HG03520 (cell line): ENCODE data around the gene RBM6.
A peak's percentile ranks its signal among the peaks of the same experiment; 100 is the strongest.
"Not testable (repeated sequence)": the region's sequence is repeated elsewhere in the genome, so short reads cannot be mapped to it uniquely, and the experiment has no call there.

Source experiments
- ATAC-seq: cut with Tn5 transposase; IDR thresholded peaks from one replicate; pipeline ENCODE4 v1.9.1; 2021; ENCODE audit warnings: mild to moderate bottlenecking, moderate library complexity; ENCODE audit not compliant: unreplicated experiment

The RBM6 gene, protein sequence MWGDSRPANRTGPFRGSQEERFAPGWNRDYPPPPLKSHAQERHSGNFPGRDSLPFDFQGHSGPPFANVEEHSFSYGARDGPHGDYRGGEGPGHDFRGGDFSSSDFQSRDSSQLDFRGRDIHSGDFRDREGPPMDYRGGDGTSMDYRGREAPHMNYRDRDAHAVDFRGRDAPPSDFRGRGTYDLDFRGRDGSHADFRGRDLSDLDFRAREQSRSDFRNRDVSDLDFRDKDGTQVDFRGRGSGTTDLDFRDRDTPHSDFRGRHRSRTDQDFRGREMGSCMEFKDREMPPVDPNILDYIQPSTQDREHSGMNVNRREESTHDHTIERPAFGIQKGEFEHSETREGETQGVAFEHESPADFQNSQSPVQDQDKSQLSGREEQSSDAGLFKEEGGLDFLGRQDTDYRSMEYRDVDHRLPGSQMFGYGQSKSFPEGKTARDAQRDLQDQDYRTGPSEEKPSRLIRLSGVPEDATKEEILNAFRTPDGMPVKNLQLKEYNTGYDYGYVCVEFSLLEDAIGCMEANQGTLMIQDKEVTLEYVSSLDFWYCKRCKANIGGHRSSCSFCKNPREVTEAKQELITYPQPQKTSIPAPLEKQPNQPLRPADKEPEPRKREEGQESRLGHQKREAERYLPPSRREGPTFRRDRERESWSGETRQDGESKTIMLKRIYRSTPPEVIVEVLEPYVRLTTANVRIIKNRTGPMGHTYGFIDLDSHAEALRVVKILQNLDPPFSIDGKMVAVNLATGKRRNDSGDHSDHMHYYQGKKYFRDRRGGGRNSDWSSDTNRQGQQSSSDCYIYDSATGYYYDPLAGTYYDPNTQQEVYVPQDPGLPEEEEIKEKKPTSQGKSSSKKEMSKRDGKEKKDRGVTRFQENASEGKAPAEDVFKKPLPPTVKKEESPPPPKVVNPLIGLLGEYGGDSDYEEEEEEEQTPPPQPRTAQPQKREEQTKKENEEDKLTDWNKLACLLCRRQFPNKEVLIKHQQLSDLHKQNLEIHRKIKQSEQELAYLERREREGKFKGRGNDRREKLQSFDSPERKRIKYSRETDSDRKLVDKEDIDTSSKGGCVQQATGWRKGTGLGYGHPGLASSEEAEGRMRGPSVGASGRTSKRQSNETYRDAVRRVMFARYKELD

DNA sequence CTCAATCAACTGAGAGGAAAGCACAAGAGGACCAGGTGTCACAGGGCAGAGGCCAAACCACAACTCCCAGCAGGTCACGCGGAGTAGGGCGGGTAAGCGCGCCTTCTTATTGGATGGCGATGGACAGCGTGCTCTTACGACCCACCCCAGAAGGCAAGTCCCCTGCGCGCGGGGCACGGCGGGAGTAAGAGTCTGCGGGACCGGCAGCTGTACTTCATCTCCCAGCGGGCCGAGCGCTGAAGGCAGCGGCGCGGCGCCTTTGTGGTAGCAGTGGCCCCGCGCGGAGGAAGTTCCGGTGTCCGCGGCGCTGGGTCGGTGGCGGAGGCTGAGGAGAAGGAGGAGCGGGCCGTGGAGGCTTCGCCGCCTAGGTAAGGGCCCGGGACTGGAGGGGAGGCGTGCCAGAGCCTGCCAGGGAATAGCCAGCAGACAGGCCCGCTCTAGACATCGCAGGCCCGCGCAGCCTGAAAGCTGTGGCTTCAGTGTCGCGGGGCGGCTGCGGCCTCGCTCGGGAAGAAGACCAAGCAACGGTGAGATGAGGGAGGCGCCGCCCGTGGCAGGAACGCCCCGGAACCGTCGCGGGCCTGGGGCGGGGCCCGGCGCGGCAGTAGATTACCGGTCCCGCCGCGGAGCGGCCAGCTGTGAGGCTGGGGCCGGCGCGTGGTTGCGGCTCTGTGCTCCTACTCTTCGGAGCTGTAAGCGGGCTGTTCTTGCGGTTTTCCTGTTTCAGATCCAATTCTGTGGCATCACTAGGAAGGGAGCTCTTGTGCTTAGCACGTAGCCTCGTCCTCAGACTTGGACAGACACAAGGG, at the start of gene RBM6:
Gene RBM6 (plus strand): TSS at position 293 of the 809 bp plus-strand sequence. CDS start 22,492 bp downstream, outside the sequence.
- ATAC-seq = peak; percentile 88

DNA sequence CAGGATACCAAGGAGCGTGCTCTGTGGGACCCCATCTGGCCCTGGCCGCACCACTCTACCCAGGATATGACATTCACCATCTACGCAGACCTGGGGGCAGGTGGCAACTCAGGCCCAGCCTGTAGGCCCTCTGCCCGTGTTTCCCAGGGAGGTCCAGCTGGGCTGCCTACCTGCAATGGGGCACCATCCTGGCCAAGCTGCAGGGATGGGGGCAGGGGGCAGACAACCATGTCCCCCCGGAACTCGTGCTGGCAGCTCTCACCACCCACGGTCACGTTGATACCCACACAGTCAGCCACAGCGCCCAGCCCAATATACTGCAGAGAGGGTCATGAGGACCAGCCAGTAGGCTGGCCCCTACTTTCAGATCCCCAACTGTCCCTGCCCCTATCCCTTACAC, 44.2 kb upstream of the RBM6 start:
- ATAC-seq = no peak

DNA sequence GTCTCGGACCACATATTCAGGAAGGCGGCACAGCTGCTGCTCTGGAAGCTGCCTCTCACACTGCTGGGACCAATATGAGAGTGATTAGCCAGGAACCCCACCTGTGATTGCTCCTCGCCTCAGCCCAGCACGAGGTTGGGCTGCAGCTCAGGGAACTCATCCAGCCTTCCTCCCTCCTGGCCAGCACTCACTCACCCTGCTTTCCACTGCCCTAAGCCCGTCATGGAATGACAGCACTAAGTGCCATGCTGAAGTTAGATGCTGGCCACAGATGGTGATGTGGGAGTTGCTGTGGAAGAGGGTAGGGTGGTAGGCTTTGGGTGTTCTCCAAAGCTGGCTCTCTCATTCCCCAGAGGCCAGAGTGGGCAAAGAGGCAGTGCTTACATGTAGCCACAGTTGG, 43.6 kb upstream of the RBM6 start:
- no peak for ATAC-seq

DNA sequence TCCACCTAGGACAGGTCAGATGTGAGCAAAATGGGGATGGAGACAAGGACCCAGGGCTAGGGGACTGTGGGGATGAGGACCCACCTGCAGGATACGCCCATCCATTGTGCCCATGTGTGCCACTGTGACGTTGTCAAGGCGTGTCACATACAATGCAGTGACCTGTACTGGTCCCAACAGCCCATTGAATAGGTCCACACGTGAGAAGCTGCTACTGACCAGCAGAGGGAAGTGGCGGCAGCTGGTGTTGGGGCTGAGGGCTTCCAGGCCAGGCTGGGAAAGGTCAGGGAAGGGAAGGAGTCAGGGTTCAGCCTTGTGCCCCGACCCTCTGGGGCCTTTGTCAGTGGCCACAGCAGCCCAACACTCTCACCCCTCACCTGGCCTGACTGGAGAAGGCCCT, 41.0 kb upstream of the RBM6 start:
- no peak for ATAC-seq

DNA sequence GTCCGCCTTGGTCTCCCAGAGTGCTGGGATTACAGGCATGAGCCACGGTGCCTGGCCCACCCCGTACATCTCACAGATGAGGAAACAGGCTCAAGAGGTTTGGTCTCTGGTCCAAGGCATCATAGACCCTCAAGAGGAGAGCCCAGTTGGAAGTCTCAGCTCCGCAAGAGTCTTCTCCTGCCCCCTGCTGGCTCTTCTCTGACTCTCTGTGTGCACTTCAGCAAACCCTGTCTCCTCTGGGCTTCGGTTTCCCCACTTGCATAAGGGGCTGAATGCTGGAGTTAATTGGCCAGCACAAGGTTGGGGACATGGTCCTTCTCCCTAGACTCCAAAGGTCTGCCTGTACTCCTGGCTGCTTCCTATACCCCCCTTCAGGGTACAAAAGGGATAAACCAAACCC, 40.1 kb upstream of the RBM6 start:
- ATAC-seq = no peak

DNA sequence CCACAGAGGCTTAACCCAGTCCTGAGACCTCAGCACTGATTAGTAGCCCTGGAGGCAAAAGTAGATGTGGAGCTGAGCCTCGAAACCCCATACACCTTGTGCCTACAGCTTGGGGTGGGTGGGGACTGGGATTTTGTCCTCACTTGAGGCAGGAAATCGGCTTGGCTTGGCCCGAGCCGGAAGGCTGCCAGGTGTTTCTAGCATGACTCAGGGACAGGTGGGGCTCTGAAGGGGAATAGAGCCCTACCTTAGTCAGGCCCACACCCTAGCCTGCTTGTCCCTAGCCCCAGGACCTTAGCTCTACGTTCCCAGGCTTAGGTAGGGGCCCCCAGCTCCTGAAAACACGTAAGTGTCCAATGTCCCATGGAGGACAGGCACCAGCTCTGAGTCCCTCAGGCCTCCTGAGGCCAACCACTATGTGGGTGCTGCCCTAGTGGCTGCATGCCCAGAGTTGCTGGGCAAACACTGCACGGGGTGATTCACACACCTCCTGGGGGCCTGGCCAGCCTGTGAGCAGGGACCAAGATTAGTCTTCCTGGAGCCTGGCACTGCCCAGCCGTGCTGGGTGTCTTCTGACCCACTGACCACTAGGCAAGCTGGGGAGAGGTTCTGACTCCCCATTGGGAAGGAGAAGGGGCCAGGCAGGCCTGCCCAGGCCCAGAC, 39.3 kb upstream of the RBM6 start:
- no peak for ATAC-seq

DNA sequence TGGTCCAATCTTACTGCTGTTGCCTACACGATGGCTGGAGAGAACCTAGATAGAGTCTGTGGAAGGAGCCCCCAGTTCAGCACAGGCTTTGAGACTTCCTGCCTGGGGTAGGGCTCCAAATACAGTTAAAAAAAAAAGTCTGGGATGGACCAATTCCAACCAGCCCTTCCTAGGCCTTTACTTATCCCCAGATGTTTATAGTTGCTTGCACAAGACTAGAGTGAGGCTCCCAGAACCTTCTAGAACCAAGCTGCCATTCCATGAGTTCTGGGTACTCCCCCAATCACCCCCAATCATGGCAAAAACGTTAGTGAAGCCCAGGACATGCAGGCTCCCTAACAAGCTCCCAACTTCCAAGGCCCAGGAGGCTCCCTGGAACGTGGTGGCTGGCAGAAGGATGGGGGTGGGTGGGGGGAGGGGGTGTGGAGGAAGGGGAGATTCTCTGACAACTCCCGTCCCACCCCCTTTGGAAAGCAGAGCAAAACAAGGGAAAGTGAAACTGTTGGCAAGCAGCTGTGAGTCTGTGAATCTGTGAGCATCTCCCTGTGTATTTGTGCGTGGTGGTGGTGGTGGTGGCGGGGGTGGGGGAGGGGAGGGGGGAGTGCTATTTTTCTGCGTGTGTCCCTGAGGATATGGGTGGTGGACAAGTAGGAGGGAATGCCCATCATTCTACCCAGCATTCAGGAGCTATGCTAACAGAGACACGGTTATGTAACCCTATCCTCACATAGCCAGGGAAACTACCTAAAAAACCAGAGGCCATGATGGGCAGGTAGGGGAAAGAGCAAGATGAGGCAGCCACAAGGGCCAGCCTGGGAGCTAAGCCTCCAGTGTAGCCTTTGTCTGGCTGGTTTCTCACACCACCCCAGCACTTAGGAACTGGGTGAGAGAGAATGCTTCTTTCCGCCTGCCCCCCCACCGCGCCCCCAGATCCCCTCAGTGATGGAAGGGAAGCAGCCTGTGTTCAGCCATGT, 38.3 kb upstream of the RBM6 start:
- ATAC-seq = no peak

DNA sequence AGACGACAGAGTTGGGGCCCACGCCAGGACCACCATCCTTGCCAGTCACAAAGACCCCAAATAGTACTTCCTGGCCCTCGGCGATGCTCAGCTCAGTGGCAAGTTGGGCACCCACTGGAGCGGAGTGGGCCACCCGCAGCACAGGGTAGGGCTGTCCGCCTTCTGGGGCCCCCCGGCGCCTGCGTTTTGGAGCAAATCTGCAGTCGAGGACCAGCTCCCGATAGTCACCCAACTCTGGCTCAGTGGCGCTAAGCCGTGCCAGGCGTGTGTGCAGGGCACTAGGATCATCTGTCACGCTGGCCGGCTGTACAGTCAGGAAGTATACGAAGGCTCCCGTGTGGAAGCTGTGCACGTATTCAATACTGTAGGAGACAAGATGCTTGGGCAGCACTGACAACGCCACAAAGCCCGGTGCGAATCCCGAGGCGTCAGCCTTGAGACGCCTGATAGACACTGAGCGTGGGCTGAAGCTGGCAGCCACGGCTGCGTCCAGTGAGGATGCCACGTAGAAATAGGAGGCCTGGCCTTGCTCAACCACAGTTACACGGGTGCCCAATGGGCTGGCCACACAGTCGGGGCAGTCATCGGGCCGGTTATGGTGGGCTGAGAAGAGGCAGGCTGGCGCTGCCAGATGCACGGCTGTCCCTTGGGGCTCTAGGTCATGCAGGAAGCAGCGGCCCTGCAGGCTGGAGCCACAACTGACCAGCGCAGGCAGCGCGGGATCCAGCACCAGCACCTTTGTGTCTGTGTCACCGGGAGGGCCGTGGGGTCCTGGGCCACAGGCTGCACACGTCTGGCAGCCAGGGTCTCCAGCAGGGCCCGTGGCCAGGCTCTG, 37.2 kb upstream of the RBM6 start:
- no peak for ATAC-seq

DNA sequence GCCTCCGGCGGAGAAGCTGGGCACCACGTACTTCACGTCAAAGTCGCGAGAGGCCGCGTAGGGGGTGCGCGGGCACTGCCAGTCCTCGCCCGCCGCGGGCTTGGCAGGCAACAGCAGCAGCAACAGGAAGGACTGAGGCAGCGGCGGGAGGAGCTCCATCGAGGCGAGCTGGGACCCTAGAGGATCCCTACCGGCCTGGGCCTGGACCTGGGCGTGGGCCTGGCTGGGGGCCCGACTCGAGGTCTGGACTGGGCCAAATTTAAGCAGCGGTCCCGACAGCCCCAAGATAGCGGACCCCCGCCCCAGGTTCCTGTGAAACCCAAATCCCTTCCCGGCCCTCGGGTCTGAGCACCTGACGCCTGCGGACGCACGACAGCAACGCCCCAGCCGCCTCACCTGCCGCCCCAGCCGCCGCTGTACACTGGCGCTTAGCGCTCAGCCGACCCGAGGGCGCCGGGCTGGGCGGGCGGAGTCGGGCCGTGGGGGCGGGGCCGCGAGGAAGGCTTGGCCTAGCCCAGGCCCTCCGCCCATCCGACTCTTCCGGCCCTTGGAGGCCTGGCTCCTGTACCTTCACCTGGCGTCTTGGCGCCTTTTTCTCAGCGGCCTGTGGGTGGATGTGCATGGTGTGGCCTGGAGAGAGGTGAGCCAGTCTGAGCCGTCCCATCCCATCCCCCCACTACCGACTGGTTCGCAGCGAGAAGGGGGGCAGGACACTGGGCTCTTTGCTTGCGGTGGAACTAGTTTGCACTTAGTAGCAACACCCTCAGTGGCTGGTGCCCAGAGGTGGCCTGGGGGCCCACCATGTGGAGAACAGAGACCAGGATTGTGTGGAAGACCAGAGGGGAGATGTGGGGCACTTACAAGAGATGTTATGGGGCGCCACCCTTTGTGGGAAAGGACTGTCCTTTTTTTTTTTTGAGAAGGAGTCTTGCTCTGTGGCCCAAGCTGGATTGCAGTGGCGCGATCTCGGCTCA, 36.2 kb upstream of the RBM6 start, which contains the start of gene MST1R:
Gene MST1R (minus strand): TSS at position 423 of the 974 bp plus-strand sequence. CDS start 264 bp downstream, at position 159.
- ATAC-seq = no peak

DNA sequence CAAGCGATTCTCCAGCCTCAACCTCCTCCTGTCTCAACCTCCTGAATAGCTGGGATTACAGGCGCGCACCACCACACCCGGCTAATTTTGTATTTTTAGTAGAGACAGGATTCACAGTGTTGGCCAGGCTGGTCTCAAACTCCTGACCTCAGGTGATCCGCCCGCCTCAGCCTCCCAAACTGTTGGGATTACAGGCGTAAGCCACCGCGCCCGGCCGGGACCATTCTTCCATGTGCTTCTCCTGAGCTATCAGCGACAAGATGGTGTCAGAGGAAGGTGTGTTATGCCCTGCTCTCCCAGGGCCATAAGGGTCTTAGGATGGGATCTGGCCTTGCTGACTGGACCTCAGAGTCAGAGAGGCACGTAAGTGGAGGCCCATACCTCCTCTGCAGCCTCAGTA, 35.5 kb upstream of the RBM6 start:
- not testable (repeated sequence) for ATAC-seq

DNA sequence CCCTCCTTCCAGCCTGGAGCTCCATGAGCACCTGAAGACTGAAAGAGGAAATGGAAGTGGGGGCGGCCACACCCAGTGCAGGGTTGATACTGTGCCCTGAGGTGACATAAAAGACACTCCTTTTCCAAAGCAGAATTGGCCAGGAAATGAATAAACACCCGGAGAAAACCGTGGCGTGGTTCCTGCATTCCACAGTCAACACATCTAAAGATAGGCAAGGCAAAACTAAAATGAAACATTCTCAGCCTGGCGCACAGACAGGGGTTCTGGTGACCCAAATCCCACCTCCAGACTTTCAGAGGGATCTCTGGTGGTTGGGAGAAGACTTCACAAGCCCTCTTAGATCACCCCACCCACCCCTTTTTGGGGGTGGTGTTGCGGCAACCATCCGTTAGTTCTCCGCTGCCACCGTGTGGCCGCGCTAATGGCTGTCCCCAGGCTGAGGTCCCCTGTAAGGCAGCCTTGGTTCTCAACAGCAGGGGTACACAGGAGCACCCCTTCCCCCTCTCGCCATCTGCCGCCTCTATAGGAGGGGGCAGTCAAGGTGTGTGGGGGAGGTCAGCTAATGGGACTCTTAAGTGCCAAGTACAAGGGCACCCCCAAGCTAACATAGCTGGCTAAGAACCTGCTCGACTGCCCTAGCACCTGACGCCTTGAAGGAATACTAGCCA, 33.7 kb upstream of the RBM6 start:
- ATAC-seq = no peak

DNA sequence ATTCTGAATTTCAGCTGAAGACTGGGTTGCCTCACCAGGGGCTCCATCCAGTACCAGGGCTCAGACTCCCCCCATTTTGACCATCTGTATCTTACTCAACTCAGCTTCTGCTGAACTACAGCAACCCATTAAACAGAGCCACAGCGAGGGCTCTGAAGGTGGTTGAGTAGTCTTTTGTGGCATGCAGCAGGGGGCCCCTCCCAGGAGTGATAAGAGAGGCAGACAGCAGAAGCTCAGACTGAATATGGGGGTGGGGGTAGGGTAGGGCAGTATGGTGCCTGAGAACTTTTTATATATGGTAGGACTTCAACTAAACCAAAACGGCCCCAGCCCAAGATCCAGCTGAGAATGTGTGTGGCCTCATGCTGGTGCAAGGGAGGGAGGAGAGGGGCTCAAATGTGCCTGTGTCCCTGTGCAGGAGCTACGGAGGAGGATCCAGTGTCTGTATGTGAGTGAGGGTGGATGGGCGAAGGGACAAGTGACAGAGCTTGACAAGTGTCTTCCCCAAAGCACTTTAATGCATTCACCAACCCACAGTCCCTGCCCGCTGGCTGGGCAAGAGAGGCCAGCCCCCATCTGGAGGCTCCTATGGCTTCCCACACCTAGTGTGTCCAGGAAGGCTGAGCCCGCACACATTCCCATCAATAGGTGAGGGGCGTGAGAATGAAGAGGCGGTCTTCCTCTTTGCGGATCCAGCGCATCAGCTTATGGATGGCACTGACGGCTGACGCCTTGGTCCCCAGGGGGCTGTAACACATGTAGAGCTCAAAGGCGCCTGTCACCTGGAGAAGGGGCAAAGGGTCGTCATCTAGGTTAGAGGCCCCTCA, 31.4 kb upstream of the RBM6 start:
- no peak for ATAC-seq

DNA sequence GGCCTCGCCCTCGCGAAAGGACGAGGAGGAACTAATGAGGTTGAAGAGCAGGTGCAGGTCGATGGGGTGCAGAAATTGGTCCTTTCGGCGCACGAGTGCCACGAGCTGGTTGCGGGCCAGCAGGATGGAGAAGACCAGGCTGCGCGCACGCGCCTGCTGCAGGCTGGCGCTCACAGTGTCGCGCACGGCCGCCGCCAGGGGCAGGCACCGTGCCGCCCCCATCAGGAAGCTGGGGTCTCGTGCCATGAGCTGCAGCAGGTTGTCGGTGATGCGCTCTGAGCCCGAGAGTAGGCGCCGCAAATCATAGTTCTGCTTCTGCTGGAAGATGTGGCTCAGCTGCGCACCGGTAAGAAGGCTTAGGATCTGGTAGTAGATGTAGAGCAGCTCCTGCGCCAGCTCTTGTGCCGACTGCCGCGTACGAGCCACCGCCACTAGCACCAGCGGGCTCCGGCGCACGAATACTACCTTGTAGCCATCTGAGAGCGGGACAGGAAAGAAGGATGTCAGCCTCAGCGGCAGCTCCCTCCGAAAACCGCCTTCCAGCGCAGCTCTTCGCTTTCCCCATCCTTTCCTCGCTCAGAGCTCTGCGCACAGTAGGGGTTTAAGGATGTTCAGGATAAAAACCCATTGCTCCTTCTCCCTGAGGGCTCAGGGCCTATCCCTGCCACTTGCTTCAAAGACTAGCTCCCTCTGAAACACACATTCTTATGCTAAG, 29.4 kb upstream of the RBM6 start:
- ATAC-seq = no peak

DNA sequence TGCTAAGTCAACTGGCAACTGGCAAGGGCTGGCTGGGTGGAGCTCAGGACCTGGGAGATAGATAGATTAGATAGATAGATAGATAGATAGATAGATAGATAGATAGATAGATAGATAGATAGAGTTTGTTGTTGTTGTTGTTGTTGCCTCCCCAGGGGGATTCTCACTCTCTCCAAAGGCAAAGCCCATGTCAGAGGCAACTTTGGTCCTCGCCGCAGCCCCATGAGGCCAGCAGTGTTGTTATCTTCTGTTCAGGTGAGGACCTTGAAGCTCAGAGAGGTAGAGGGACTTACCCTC, 28.9 kb upstream of the RBM6 start:
- ATAC-seq = no peak

DNA sequence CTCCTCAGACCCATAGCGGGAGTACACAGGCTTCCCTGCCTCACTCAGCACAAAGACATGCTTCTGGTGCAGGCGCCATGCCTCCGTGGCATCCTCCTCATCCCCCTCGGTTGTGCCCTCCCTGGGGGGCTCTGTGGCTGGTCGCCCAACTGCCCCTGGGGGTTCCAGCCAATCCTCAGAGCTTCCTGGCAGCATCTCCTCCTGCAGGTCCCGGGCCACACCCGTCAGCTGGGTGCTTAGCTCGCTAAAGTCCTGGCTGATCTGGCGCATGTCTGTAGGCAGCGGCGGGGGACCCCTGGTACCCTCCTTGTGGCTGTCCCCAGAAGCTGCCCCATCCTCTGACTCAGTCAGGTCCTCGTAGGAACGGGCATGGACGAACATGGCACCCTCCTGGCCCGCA, 28.3 kb upstream of the RBM6 start:
- no peak for ATAC-seq
